Trophoblast cell (in vitro differentiated cells and primary cell): ENCODE data around the gene DNAH9.

Source experiments
- DNase-seq, 2 donors: peaks; one replicate each; pipeline ENCODE4 v3.0.0-alpha.2; 2016
- H2AFZ ChIP-seq: 2 replicates; pipeline ENCODE4 v1.6.1; 2013; ENCODE audit warnings: low read length, moderate library complexity, mild to moderate bottlenecking; ENCODE audit not compliant: insufficient read depth, poor library complexity
- H2AK5ac ChIP-seq: 2 replicates; pipeline ENCODE4 v1.6.1; 2013; ENCODE audit warnings: mild to moderate bottlenecking, low read length
- H2BK120ac ChIP-seq: 2 replicates; pipeline ENCODE4 v1.6.1; 2013; ENCODE audit warnings: low read length, mild to moderate bottlenecking, moderate library complexity; ENCODE audit not compliant: insufficient read depth, poor library complexity
- H2BK12ac ChIP-seq: 2 replicates; pipeline ENCODE4 v1.6.1; 2013; ENCODE audit warnings: mild to moderate bottlenecking, low read length, moderate library complexity
- H2BK5ac ChIP-seq: 2 replicates; pipeline ENCODE4 v1.6.1; 2013; ENCODE audit warnings: low read length, low read depth, moderate library complexity, mild to moderate bottlenecking; ENCODE audit not compliant: poor library complexity
- H3K14ac ChIP-seq: 2 replicates; pipeline ENCODE4 v1.6.1; 2013; ENCODE audit warnings: mild to moderate bottlenecking, low read length
- H3K18ac ChIP-seq: 2 replicates; pipeline ENCODE4 v1.6.1; 2013; ENCODE audit warnings: mild to moderate bottlenecking, low read length
- H3K23ac ChIP-seq: 2 replicates; pipeline ENCODE4 v1.6.1; 2013; ENCODE audit warnings: low read length
- H3K27ac ChIP-seq: 2 replicates; pipeline ENCODE4 v1.5.1; 2013; ENCODE audit warnings: low read depth, mild to moderate bottlenecking, inconsistent platforms, low read length, moderate library complexity
- H3K27me3 ChIP-seq: 2 replicates; pipeline ENCODE4 v1.6.1; 2013; ENCODE audit warnings: inconsistent platforms, mild to moderate bottlenecking, low read length, moderate library complexity; ENCODE audit not compliant: insufficient read depth
- H3K36me3 ChIP-seq, 2 experiments: 1 replicate in 1 of 2; 2 replicates in 1 of 2; pipeline ENCODE4 v1.6.1; 2013; ENCODE audit warnings: low read length in 2 of 2, mild to moderate bottlenecking in 2 of 2, moderate library complexity in 1 of 2; ENCODE audit not compliant: insufficient read depth in 2 of 2, control insufficient read depth in 1 of 2
- H3K4ac ChIP-seq: 2 replicates; pipeline ENCODE4 v1.6.1; 2013; ENCODE audit warnings: low read depth, mild to moderate bottlenecking, low read length, moderate library complexity
- H3K4me1 ChIP-seq, 2 experiments: 1 replicate in 1 of 2; 2 replicates in 1 of 2; pipeline ENCODE4 v1.6.1; 2013; ENCODE audit warnings: low read length in 2 of 2, mild to moderate bottlenecking in 2 of 2, moderate library complexity in 1 of 2; ENCODE audit not compliant: insufficient read depth in 2 of 2, control insufficient read depth in 1 of 2
- H3K4me2 ChIP-seq: 2 replicates; pipeline ENCODE4 v1.6.1; 2013; ENCODE audit warnings: inconsistent platforms, mild to moderate bottlenecking, low read length, moderate library complexity
- H3K4me3 ChIP-seq: 2 replicates; pipeline ENCODE4 v1.5.1; 2013; ENCODE audit warnings: mild to moderate bottlenecking, low read depth, low read length, inconsistent platforms
- H3K79me1 ChIP-seq: one replicate; pipeline ENCODE4 v1.6.1; 2013; ENCODE audit warnings: low read length
- H3K79me2 ChIP-seq: 2 replicates; pipeline ENCODE4 v1.6.1; 2013; ENCODE audit warnings: low read length, mild to moderate bottlenecking; ENCODE audit not compliant: control insufficient read depth, insufficient read depth, poor library complexity
- H3K9ac ChIP-seq: 2 replicates; pipeline ENCODE4 v1.6.1; 2013; ENCODE audit warnings: mild to moderate bottlenecking, low read length
- H3K9me3 ChIP-seq: 2 replicates; pipeline ENCODE4 v1.6.1; 2013; ENCODE audit warnings: low read depth, mild to moderate bottlenecking, control low read depth, inconsistent platforms, low read length; ENCODE audit not compliant: insufficient read depth
- H4K12ac ChIP-seq: 2 replicates; pipeline ENCODE4 v1.6.1; 2013; ENCODE audit warnings: low read depth, mild to moderate bottlenecking, low read length, moderate library complexity
- H4K8ac ChIP-seq: 2 replicates; pipeline ENCODE4 v1.6.1; 2013; ENCODE audit warnings: low read depth, mild to moderate bottlenecking, low read length, moderate library complexity
- H4K91ac ChIP-seq: one replicate; pipeline ENCODE4 v1.6.1; 2013; ENCODE audit warnings: low read depth, mild to moderate bottlenecking, low read length, moderate library complexity
- WGBS: extraction: QIAGEN DNeasy Blood & Tissue Kit; methylation state at CpG from one replicate; pipeline ENCODE4 v1.1.7; 2013; ENCODE audit warnings: missing lambda C conversion rate; ENCODE audit not compliant: insufficient read length, insufficient coverage; ENCODE audit errors: extremely low coverage; 5-methylcytosine and 5-hydroxymethylcytosine counted together

DNAH9 gene

DNA sequence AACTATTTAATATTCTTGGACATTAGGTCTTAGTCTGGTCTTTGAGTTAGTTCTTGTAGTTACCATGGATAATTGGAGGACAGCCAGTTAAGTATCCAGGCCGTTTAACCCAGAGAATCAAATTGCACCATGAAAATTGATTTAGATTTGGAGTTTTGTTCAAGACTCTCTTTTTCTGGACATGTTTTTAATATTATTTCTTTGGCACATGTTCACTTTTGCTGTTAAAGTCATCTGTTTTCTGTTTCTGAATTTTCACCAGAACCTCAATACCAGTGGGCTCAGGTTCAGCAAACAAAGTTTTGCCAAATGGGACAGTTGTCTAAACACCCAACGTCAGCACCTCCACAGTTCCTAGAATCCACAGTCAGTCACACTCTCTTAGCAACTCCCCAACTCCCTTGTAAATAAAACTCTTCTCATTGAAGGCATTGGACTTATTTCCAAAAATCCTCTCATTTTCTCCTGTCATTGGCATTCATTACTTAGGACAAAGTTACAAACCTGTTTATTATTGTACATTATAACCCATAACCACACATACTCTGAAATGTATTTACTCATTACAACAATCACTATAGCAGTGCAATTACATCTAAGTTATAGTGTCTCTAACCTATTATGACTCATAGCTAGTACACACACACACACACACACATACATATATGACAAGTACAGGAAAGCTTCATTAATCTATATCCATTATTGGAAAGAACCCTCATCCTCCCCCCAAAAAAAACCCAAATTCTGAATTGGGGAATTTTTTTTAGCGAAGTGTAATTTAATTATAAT, 33.5 kb upstream of the DNAH9 start:
- no peaks in the 10 kb centered on the region for H3K79me1 ChIP-seq
- H3K79me2 ChIP-seq: no peaks in the 10 kb centered on the region
- no CpG with 5 or more reads among the region's 3 CpGs for WGBS
- H3K27me3 ChIP-seq: no peaks in the 10 kb centered on the region
- no peak overlapping the region for H3K27ac ChIP-seq
- no peak overlapping the region for H3K4ac ChIP-seq
- no peak overlapping the region for H2AFZ ChIP-seq
- H3K14ac ChIP-seq: no peak overlapping the region
- no peak overlapping the region for H2BK120ac ChIP-seq
- no peak overlapping the region for H4K8ac ChIP-seq
- H3K4me2 ChIP-seq: no peak overlapping the region
- H3K36me3 ChIP-seq: no peaks in the 10 kb centered on the region
- no peak overlapping the region for H2BK12ac ChIP-seq
- no peak overlapping the region for H2AK5ac ChIP-seq
- no peak overlapping the region for H4K12ac ChIP-seq
- no peak for DNase-seq
- H3K4me1 ChIP-seq: no peaks in the 10 kb centered on the region
- no peak overlapping the region for H3K9ac ChIP-seq
- no peak overlapping the region for H2BK5ac ChIP-seq
- no peak overlapping the region for H3K18ac ChIP-seq
- no peak overlapping the region for H4K91ac ChIP-seq
- H3K4me3 ChIP-seq: no peak overlapping the region
- H3K23ac ChIP-seq: no peak overlapping the region
- H3K9me3 ChIP-seq: no peaks in the 10 kb centered on the region

DNA sequence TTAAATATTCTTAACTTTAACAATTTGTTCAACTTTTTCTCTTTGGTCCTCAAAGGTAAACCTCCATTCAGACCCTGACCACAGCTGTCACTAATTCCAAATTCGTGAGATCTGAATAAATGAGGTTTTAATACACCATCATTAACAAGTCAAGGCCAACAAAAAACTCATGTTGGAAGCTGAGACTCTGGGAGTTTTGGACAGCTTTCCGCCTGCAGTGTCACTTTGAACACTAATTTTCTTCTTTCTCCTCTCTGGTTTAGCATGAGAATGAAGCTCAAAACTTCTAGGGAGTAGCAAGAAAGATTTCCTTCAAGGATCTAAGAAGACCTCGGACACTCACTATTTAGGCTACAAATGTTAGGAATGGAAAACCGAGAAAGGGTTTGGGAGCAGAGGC, 32.7 kb upstream of the DNAH9 start:
- H4K8ac ChIP-seq: no peak overlapping the region
- no peak overlapping the region for H3K18ac ChIP-seq
- no peak overlapping the region for H2AK5ac ChIP-seq
- H3K9ac ChIP-seq: no peak overlapping the region
- no peak overlapping the region for H3K4ac ChIP-seq
- no peak overlapping the region for H2BK5ac ChIP-seq
- no peak overlapping the region for H2BK120ac ChIP-seq
- no peak overlapping the region for H3K4me3 ChIP-seq
- WGBS: no CpG with 5 or more reads among the region's 4 CpGs
- no peak overlapping the region for H3K27ac ChIP-seq
- H3K36me3 ChIP-seq: no peaks in the 10 kb centered on the region
- no peak overlapping the region for H3K4me2 ChIP-seq
- H3K79me2 ChIP-seq: no peaks in the 10 kb centered on the region
- no peaks in the 10 kb centered on the region for H3K9me3 ChIP-seq
- no peak for DNase-seq
- no peaks in the 10 kb centered on the region for H3K27me3 ChIP-seq
- no peak overlapping the region for H3K14ac ChIP-seq
- no peak overlapping the region for H2AFZ ChIP-seq
- H3K79me1 ChIP-seq: no peaks in the 10 kb centered on the region
- no peak overlapping the region for H4K12ac ChIP-seq
- no peak overlapping the region for H3K23ac ChIP-seq
- H4K91ac ChIP-seq: no peak overlapping the region
- no peaks in the 10 kb centered on the region for H3K4me1 ChIP-seq
- no peak overlapping the region for H2BK12ac ChIP-seq

DNA sequence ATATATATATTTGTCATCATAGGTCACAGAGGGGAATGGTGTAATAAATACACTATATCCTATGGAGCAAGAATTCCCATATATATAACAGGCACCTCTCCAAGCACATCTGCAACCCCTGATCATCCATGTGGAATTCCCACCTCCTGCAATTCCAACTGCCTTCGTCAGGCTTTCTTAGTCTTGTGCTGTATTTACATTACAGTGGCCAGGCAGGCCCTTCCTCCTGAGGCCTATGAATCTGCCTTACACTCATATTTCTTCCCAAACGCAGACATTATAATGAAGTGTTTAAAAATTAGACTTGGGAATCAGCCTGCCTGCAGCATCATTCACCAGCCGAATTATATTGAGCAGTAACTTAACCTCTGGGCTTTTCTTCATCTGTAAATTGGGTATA, 19.3 kb upstream of the DNAH9 start:
- Histone ChIP-seq H3K4me1 (no peaks in the 10 kb centered on the region), H4K91ac (no peak overlapping the region), H3K9ac (no peak overlapping the region), H2AK5ac (no peak overlapping the region), H2BK12ac (no peak overlapping the region), H4K8ac (no peak overlapping the region), H3K14ac (no peak overlapping the region), H3K9me3 (peaks cover 3% of the 10 kb centered on the region), H3K79me2 (no peaks in the 10 kb centered on the region), H2AFZ (no peak overlapping the region), H3K23ac (no peak overlapping the region), H3K4me2 (no peak overlapping the region), H4K12ac (no peak overlapping the region), H3K27me3 (no peaks in the 10 kb centered on the region), H2BK5ac (no peak overlapping the region), H3K18ac (no peak overlapping the region), H3K4me3 (no peak overlapping the region), H3K27ac (no peak overlapping the region), H3K79me1 (no peaks in the 10 kb centered on the region), H2BK120ac (no peak overlapping the region), H3K36me3 (no peaks in the 10 kb centered on the region), H3K4ac (no peak overlapping the region)
- WGBS: no CpG with 5 or more reads among the region's 3 CpGs
- no peak for DNase-seq

DNA sequence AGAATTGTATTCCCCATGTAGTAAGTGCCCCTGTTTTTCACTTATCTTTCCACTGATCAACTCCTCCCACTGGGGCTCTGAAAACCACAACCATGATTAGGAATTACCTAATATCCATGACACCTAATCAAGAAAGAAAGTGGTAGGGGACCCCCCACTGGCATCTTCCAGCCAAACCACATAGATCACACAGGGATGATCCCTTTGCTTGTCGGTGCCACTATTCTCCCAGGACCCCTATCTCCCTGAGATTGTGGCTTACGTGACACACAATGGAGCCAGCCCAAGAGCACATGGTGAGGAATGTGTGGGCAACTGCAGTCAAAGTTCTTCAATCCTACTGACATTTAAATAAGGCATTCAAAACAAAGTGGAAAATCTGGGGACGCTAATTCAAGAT, 17.6 kb upstream of the DNAH9 start:
- Histone ChIP-seq H2BK120ac (no peak overlapping the region), H3K4me2 (no peak overlapping the region), H2BK12ac (no peak overlapping the region), H3K18ac (no peak overlapping the region), H2BK5ac (no peak overlapping the region), H2AFZ (no peak overlapping the region), H2AK5ac (no peak overlapping the region), H3K14ac (no peak overlapping the region), H3K4me3 (no peak overlapping the region), H4K12ac (no peak overlapping the region), H3K27me3 (no peaks in the 10 kb centered on the region), H3K79me1 (no peaks in the 10 kb centered on the region), H3K9me3 (peaks cover 3% of the 10 kb centered on the region), H4K91ac (no peak overlapping the region), H3K4ac (no peak overlapping the region), H3K4me1 (no peaks in the 10 kb centered on the region), H3K23ac (no peak overlapping the region), H3K79me2 (no peaks in the 10 kb centered on the region), H3K9ac (no peak overlapping the region), H4K8ac (no peak overlapping the region), H3K27ac (no peak overlapping the region), H3K36me3 (no peaks in the 10 kb centered on the region)
- DNase-seq: no peak
- WGBS: no CpG with 5 or more reads among the region's 3 CpGs
